ENCODE results near the gene TDRKH.

The TDRKH gene

GRCh38 chr1:151814971-151815545 is 24.8 kb upstream of the TDRKH start:
- no peak overlapping the region for H3K27ac ChIP-seq
- no peak for TF ChIP-seq CTCF (IDR thresholded peaks at IDR 0.05)
- no peak for TF ChIP-seq ZFX (IDR thresholded peaks at IDR 0.05; ENCODE audit: borderline replicate concordance)

DNA sequence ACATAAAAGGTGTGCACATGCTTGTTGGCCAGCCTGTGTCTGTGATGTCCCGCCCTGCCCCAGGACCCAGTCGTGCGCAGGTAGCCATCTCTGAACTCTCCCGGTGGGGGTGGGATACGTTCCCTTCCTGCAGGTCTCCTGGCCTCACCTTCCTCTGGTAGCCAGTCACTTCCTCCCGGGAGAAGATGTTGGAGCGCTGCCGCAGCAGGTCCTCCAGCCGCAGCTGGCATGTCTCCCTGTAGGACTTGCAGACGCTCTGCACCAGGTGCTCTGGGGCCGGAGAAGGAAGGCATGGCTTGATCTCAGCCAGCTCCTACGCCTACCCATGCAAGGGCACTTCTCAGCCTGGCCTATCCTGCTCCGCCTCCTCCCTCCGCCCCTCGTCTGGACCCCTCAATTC is 24.1 kb upstream of the TDRKH start:
- H3K27ac ChIP-seq: no peak overlapping the region
- TF ChIP-seq CTCF (IDR thresholded peaks at IDR 0.05): no peak
- no peak for TF ChIP-seq ZFX (IDR thresholded peaks at IDR 0.05; ENCODE audit: borderline replicate concordance)

DNA sequence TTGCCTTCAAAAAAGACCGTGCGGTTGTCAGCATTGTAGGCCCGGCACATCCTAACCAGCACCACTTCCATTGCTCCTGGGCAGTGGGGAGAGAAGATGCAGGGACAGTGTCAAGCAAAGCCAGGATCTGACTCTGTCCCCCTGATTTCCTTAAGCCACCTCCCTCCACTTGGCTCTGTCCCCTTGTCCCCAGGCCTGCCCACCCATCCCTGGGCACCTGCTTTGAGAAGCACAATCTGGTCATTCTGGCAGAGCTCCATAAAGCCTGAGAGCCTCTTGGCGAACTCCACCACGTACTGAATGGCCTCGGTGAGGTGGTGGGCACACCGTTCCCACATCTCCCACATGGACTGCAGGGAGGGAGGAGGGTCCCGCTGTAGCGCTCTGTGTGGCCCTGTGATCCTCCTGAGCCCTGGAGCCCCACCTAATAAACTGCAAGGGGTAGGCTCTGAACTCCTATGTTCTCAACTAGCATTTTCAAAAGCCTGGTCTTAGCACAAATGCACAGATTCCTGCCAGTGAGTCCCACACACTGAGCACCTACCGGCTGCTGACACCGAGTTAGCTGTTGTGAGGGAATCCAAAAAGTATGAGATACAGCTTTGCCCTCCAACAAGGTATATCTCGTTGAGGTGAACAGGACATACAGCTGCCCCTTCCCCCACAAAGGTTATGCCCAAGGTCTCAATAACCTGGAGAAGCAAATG is 23.1 kb upstream of the TDRKH start:
- TF ChIP-seq CTCF (IDR thresholded peaks at IDR 0.05) (no peak), ZFX (IDR thresholded peaks at IDR 0.05; ENCODE audit: borderline replicate concordance) (no peak)
- H3K27ac ChIP-seq: no peak overlapping the region

GRCh38 chr1:151811181-151811580 is 20.9 kb upstream of the TDRKH start:
- H3K27ac ChIP-seq: no peak overlapping the region
- TF ChIP-seq CTCF (IDR thresholded peaks at IDR 0.05) (no peak), ZFX (IDR thresholded peaks at IDR 0.05; ENCODE audit: borderline replicate concordance) (no peak)

DNA sequence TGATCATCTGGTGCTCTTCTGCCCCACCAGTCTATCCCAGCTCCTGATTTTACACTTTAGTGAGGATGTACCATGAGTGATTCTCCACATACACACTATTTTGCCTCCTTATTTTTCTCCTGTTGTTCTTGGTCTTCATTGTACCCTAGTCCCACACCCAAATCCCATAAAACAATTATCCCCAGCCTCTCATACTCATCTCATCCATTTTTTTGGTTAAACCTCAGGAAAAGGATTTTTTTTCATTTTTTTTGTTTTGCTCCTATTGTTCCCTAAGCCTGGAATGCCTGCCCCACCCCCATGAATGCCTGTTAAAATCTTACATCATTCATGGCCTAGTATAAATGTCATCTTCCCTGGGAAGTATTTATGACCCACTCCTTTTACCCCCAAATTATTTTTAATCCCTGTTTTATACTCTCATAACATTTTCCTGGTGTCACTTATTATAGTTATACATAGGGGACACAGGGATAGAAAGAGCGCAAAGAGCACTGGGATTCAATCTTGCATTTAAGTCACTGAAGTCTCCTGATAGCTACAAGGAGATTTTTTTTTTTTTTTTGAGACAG is 19.8 kb upstream of the TDRKH start:
- TF ChIP-seq ZFX (IDR thresholded peaks at IDR 0.05; ENCODE audit: borderline replicate concordance) (no peak), CTCF (IDR thresholded peaks at IDR 0.05) (no peak)
- no peak overlapping the region for H3K27ac ChIP-seq

DNA sequence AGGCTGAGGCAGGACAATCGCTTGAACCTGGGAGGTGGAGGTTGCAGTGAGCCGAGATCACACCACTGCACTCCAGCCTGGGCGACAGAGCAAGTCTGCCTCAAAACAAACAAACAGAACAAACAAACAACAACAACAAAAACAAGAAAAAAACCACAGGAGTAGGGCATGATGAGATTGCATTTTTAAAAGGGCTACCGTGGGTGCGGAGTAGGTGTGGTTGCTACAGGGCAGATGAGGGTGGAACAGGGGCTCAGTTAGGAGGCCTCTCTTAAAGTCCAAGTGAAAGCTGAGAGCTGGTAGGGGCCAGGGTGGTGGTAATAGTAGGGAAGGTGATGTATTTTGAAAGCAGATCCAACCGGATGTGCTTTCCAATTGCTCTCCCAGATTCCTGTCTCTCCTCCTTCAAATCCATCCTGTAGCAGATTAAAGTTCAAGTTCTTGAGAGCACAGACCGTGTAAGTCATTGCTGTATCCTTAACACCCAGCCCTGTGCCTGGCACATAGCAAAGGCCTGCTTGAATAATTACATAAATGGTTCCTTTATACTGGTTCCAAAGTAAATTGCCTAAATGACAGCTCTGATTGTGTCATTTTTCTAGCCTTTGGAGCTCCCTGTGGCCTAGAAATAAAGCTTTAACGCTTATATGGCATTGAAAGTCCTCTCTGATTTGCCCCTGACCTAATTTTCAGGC is 19.1 kb upstream of the TDRKH start:
- no peak for TF ChIP-seq CTCF (IDR thresholded peaks at IDR 0.05)
- no peak for TF ChIP-seq ZFX (IDR thresholded peaks at IDR 0.05; ENCODE audit: borderline replicate concordance)
- H3K27ac ChIP-seq: no peak overlapping the region
